ENCODE results near the gene RASAL1.
"Not testable (repeated sequence)": the region's sequence is repeated elsewhere in the genome, so short reads cannot be mapped to it uniquely, and the experiment has no call there.

The RASAL1 gene

GRCh38 chr12:113140706-113141105, 5.1 kb upstream of the RASAL1 start:
- DNase-seq (ENCODE audit: low read depth in 2 of 2), result no peak

DNA sequence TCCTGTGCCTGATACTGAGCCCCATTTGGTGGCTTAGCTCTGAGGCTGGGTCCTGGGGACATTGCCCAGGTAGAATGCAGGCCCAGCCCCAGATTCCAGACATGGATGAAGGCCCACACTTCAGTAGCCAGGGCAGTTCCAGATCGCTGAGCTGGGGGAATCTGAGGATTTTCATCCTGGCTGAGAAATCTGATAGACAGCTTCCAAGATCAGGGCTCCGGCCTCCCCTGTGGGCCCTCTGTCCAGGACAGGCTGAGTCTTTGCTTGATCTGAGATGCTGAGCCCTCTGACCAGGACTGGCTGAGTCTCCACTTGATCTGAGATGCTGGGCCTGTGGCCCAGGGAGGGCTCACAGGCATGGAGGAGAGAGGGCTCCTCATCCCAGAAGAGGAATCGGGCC, 3.3 kb upstream of the RASAL1 start:
- no peak for DNase-seq (ENCODE audit: low read depth in 2 of 2)

GRCh38 chr12:113137861-113138783, 2.6 kb upstream of the RASAL1 start:
- no peak for DNase-seq (ENCODE audit: low read depth in 2 of 2)

DNA sequence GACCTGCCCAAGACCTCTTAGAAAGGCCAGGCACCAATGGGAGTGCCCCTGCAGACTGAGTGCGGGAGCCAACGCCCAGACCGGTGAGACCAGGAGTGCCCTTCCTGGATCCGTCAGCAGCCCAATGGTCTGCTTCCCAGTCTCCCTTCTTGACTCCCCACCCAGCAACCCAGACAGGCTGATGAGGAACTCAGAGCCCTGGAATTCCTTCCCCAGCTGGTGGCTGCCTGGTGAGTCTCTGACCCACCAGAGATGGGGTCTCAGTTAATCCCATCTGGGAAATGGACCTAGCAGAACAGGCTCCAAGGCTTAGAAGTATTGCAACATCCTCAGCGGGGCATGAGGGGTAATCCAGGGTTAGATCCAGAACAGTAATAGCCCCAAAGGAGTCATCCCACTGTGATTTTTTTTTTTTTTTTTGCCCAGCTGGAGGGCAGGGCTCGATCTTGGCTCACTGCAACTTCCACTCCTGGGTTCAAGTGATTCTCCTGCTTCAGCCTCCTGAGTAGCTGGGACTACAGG, 1.5 kb upstream of the RASAL1 start:
- no peak for DNase-seq (ENCODE audit: low read depth in 2 of 2)

- DNase-seq (ENCODE audit: low read depth in 2 of 2), result peak; percentile 64 to 75
These were observed 798 bp upstream of the RASAL1 start for GRCh38 chr12:113136128-113136989.

DNA sequence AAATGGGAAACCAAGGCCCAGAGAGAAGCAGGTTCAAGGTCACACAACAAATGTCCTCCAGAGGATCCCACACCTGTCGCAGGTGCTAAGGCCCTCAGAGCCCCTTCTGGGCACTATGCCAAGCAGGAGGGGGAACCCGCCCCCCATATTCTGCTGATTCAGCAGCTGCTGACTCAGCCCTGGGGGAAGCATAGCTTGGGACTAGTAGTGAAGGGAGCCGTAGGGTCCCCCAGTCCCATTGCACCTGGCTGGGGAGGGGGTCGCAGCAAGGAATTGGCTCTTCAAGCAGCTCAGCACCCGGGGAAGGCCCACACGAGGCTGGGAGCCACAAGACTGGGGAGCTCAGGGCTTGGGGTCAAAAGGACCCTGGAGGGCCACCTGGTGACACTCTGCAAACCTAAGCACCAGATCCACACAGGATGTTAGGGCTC, 1.0 kb downstream of the RASAL1 start:
- DNase-seq (ENCODE audit: low read depth in 2 of 2), result no peak

DNA sequence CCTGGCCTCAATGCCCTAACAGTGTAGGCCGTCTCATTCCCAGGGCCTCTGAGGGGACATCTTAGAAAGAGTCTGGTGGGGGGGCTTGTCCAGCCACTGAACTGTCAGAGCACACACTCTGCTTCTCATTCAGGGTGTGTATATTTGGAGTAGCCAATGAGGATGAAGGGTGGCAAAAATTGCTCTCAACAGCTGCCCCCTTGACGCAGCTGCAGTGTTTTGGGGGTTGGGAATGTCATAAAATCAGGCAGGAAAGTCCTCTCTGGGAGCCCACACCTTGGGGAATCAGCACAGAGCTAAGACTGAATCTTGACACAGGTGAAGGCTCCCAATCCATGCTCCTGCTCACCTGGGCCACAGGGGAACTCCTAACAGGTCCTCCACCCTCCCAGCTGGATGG, 1.5 kb downstream of the RASAL1 start:
- DNase-seq (ENCODE audit: low read depth in 2 of 2), result no peak

GRCh38 chr12:113133666-113134065, 1.9 kb downstream of the RASAL1 start:
- DNase-seq (ENCODE audit: low read depth in 2 of 2), result no peak

- DNase-seq (ENCODE audit: low read depth in 2 of 2), result no peak
These were observed 2.5 kb downstream of the RASAL1 start for GRCh38 chr12:113133036-113133435.

GRCh38 chr12:113131556-113131955, 4.0 kb downstream of the RASAL1 start:
- DNase-seq (ENCODE audit: low read depth in 2 of 2), result no peak

GRCh38 chr12:113130457-113131135, 5.0 kb downstream of the RASAL1 start:
- DNase-seq (ENCODE audit: low read depth in 2 of 2), result no peak

DNA sequence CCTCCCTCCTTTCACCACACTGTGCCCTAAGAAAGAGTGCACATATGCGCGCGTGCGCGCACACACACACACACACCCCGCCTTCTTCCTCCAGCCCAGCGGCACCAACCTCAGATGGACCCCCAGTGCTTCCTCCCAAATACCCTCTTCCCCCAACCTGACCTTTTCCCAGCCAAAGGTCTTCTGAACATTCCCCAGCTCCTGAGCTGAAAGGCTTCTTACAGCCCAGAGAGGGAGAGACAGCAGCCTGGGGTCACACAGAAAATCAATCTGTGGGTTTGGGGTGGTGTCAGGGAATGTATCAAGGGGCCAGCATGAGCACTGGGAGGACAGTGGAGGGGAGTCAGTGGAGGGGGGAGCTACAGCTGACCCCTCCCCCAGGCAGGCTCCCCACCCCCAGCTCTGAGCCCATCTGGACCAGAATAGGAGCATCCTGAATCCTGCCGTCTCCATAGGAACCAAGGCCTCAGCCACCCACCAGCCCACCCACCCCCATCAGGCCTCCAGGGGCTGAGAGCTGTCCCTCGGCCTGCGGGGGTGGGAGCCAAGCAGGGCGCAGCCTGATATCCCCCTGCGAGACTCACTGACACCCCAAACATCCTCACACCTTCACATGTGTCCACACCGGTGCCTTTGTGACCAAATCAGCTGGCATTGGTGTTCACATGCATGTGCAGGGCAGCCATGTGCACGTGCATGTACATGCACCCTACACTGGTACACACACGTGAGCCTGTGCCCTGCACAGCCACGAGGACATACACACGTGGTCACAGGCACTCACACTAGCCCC, 5.7 kb downstream of the RASAL1 start:
- no peak for DNase-seq (ENCODE audit: low read depth in 2 of 2)

- no peak for DNase-seq (ENCODE audit: low read depth in 2 of 2)
These were observed 6.5 kb downstream of the RASAL1 start for GRCh38 chr12:113128802-113129663.

DNA sequence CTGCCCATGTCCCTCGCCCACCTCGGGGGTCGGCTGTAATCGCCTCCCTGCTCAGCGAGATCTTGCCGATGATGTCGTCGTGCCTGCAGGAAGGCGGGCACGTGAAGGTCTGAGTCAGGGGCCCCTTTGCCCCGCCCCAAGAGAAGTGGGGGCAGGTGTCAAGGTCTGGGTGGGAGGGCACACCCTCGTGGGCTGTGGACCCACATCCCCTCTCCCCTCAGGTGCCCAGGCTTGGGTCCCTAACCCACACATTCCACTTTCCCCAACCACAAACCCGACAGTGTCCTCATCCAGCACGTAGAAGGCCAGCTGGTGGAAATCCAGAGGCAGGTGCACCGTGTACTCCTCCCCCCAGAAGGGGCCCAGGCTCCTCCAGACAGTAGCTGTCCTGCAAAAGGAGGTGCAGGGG, 7.8 kb downstream of the RASAL1 start:
- no peak for DNase-seq (ENCODE audit: low read depth in 2 of 2)

GRCh38 chr12:113120670-113121370, 14.7 kb downstream of the RASAL1 start:
- no peak for DNase-seq (ENCODE audit: low read depth in 2 of 2)

DNA sequence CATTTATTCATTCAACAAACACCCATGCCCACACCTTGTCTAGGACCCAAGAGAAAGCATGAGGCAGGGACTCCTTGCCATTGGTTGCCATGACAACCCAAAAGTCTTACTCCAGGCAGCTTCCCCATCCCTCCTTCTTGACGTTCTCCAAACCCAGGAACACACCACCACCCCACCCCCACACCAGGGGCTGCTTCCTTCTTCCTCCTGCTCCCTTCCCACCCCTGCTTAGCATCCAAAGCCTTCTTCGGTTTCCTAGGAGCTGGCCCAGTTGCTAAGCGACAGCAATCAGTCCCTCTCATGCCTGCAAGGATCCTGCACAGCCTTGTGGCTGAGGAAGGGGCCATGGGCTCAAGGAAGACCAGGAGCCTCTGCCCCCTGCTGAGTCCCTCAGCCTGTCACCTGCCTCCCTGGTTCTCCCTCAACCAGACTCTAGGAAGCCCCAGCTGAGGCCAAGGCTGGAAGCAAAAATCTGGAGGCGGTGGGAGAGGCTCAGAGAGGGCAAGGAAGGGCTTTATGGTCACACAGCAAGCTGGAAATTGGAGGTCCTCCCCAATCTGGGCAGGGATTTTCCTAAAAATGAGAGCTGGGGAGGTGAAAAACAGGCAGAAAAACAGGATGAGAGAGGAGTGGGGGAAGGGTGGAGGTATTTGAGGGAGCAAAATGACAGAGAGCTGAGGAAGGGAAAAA, 15.4 kb downstream of the RASAL1 start:
- DNase-seq (ENCODE audit: low read depth in 2 of 2), result no peak

GRCh38 chr12:113118142-113118541, 17.4 kb downstream of the RASAL1 start:
- DNase-seq (ENCODE audit: low read depth in 2 of 2), result no peak

DNA sequence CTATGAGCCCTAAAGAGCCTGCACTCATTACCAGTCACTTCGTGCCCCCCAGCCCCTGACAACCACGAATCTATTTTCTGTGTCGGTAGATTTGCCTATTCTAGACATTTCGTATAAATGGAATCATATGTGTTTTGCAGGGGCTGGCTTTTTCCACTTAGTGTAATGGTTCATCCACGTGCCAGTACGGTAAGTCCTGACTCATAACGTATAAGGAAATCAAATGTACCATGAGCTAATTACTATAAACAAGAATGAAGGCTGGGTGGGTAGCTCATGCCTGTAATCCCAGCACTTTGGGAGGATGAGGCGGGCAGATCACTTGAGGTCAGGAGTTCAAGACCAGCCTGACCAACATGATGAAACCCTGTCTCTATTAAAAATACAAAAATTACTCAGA, 17.9 kb downstream of the RASAL1 start:
- not testable (repeated sequence) for DNase-seq (ENCODE audit: low read depth in 2 of 2)

- no peak for DNase-seq (ENCODE audit: low read depth in 2 of 2)
These were observed 18.7 kb downstream of the RASAL1 start for GRCh38 chr12:113116875-113117274.
